Bronchial epithelial cell (primary cell): ENCODE data around the gene GP9. TPM values are rescaled to one million over a fixed set of nuclear protein-coding genes. Genes with fewer than 3 reads are reported as not detected.

Experiments used
- DNase-seq: peaks from one replicate; pipeline ENCODE4 v3.0.0-alpha.2; 2010; ENCODE audit warnings: low read depth
- FAIRE-seq: peaks from 2 replicates; lab custom pipeline; 2011; peaks lifted over from hg19 to GRCh38; lab: Jason Lieb, UNC
- H3K27me3 ChIP-seq: 2 replicates; pipeline ENCODE4 v1.5.1; 2011; ENCODE audit warnings: low read length; ENCODE audit not compliant: control insufficient read depth, insufficient read depth
- H3K36me3 ChIP-seq: 2 replicates; pipeline ENCODE4 v1.5.1; 2011; ENCODE audit warnings: low read length; ENCODE audit not compliant: control insufficient read depth, insufficient read depth
- H3K4me3 ChIP-seq: 2 replicates; pipeline ENCODE4 v1.5.1; 2011; ENCODE audit warnings: mild to moderate bottlenecking, low read depth, low read length, control low read depth
- CTCF ChIP-seq: IDR thresholded peaks from 2 replicates; pipeline ENCODE4 v1.5.1; 2011; ENCODE audit warnings: mild to moderate bottlenecking, moderate library complexity, low read length, control low read depth, inconsistent platforms; ENCODE audit not compliant: insufficient read depth, severe bottlenecking
- total RNA-seq: library from RNA; depleted of rRNA; stranded (reverse); fragments of >200 nt; gene quantifications from 2 replicates; pipeline ENCODE4 v1.2.1, GENCODE V29; 2014

The GP9 gene
- total RNA-seq, 1 donor from 2014 or later, result not detected

- FAIRE-seq (no peak), DNase-seq (no peak)
- Histone ChIP-seq H3K27me3 (no peaks in the 10 kb centered on the region), H3K4me3 (no peak overlapping the region), H3K36me3 (peaks cover 2% of the 10 kb centered on the region)
- no peak for TF ChIP-seq CTCF
Observed at GRCh38 chr3:129103296-129103695, 42.7 kb downstream of the GP9 start.

- H3K27me3 ChIP-seq, result no peaks in the 10 kb centered on the region
- DNase-seq (no peak), FAIRE-seq (no peak)
- H3K4me3 ChIP-seq, result no peak overlapping the region
- H3K36me3 ChIP-seq, result peaks cover 2% of the 10 kb centered on the region
- no peak for TF ChIP-seq CTCF
Observed at GRCh38 chr3:129104051-129104450, 43.5 kb downstream of the GP9 start.

GRCh38 chr3:129104498-129105079 lies 44.0 kb downstream of the GP9 start:
- no peak for TF ChIP-seq CTCF
- no peak for FAIRE-seq
- H3K36me3 ChIP-seq, result peaks cover 2% of the 10 kb centered on the region

GRCh38 chr3:129105862-129106261 lies 45.3 kb downstream of the GP9 start:
- Histone ChIP-seq H3K4me3 (no peak overlapping the region), H3K27me3 (no peaks in the 10 kb centered on the region), H3K36me3 (peaks cover 2% of the 10 kb centered on the region)
- no peak for TF ChIP-seq CTCF
- FAIRE-seq (no peak), DNase-seq (no peak)

More at GRCh38 chr3:129104498-129105079, 44.0 kb downstream of the GP9 start:
- Histone ChIP-seq H3K4me3 (no peak overlapping the region), H3K27me3 (no peaks in the 10 kb centered on the region)
- no peak for DNase-seq

- Histone ChIP-seq H3K27me3 (no peaks in the 10 kb centered on the region), H3K36me3 (peaks cover 2% of the 10 kb centered on the region), H3K4me3 (no peak overlapping the region)
- DNase-seq (no peak), FAIRE-seq (peak; percentile 87)
- no peak for TF ChIP-seq CTCF
Observed at GRCh38 chr3:129106320-129106719, 45.7 kb downstream of the GP9 start.

GRCh38 chr3:129106866-129107565 lies 46.4 kb downstream of the GP9 start:
- no peak for TF ChIP-seq CTCF
- Histone ChIP-seq H3K27me3 (no peaks in the 10 kb centered on the region), H3K4me3 (no peak overlapping the region), H3K36me3 (peaks cover 1% of the 10 kb centered on the region)
- DNase-seq (no peak), FAIRE-seq (peak; percentile 55)
